SIG-M5 treated with dmso at 0.1 percent for 504 hours (cell line): ENCODE measurements around the gene NDUFS6.

ENCODE experiments used
- DNase-seq: peaks from one replicate; lab custom pipeline; 2025; ENCODE audit not compliant: unreplicated experiment; lab: John Stamatoyannopoulos, UW

NDUFS6 gene

GRCh38 chr5:1765141-1765879 is 35.9 kb upstream of the NDUFS6 start:
- no peak for DNase-seq

GRCh38 chr5:1765880-1766235 is 35.3 kb upstream of the NDUFS6 start:
- no peak for DNase-seq

GRCh38 chr5:1767524-1768282 is 33.5 kb upstream of the NDUFS6 start:
- DNase-seq, result no peak

- DNase-seq, result no peak
Observed at GRCh38 chr5:1768283-1769000, 32.8 kb upstream of the NDUFS6 start.

- no peak for DNase-seq
Observed at GRCh38 chr5:1769017-1769640, 32.1 kb upstream of the NDUFS6 start.

GRCh38 chr5:1769752-1770442 is 31.3 kb upstream of the NDUFS6 start:
- DNase-seq, result no peak

- DNase-seq, result no peak
Observed at GRCh38 chr5:1770443-1770802, 30.8 kb upstream of the NDUFS6 start.

GRCh38 chr5:1771149-1772065 is 29.8 kb upstream of the NDUFS6 start:
- DNase-seq, result no peak

- peak; percentile 15 for DNase-seq
Observed at GRCh38 chr5:1772634-1773033, 28.6 kb upstream of the NDUFS6 start.

GRCh38 chr5:1776831-1777230 is 24.4 kb upstream of the NDUFS6 start:
- no peak for DNase-seq

GRCh38 chr5:1777281-1778137 is 23.7 kb upstream of the NDUFS6 start:
- DNase-seq, result no peak

- no peak for DNase-seq
Observed at GRCh38 chr5:1778138-1779020, 22.8 kb upstream of the NDUFS6 start.

- no peak for DNase-seq
Observed at GRCh38 chr5:1779021-1779680, 22.1 kb upstream of the NDUFS6 start.

- no peak for DNase-seq
Observed at GRCh38 chr5:1779782-1780613, 21.2 kb upstream of the NDUFS6 start.

GRCh38 chr5:1780614-1780930 is 20.6 kb upstream of the NDUFS6 start:
- no peak for DNase-seq

GRCh38 chr5:1781107-1781506 is 20.1 kb upstream of the NDUFS6 start:
- DNase-seq, result no peak
